Liver (tissue), 3 donors: ENCODE measurements around the gene NLGN1.

Experiments used
- EGR1 ChIP-seq, 2 donors: IDR thresholded peaks; 2 replicates each; pipeline ENCODE4 v1.6.1; 2016 to 2018; ENCODE audit warnings: antibody characterized with exemption in 2 of 2, low read depth in 2 of 2
- FOXA1 ChIP-seq: IDR thresholded peaks from 2 replicates; pipeline ENCODE4 v1.6.1; 2016; ENCODE audit warnings: antibody characterized with exemption
- GABPA ChIP-seq, 2 donors: IDR thresholded peaks in 1 of 2; conservative IDR thresholded peaks in 1 of 2; 2 replicates each; pipeline ENCODE4 v1.6.1; 2016; ENCODE audit warnings: antibody characterized with exemption in 2 of 2, mild to moderate bottlenecking in 1 of 2, moderate library complexity in 1 of 2
- JUND ChIP-seq, 2 donors: IDR thresholded peaks; 2 replicates each; pipeline ENCODE4 v1.6.1; 2016; ENCODE audit warnings: antibody characterized with exemption in 2 of 2
- RAD21 ChIP-seq, 2 donors: IDR thresholded peaks; 2 replicates each; pipeline ENCODE4 v1.6.1; 2016; ENCODE audit warnings: antibody characterized with exemption in 2 of 2, mild to moderate bottlenecking in 2 of 2
- RXRA ChIP-seq, 2 donors: IDR thresholded peaks; 2 replicates each; pipeline ENCODE4 v1.6.1; 2017 to 2018; ENCODE audit warnings: antibody characterized with exemption in 2 of 2, mild to moderate bottlenecking in 1 of 2
- SP1 ChIP-seq: IDR thresholded peaks from 2 replicates; pipeline ENCODE4 v1.6.1; 2018; ENCODE audit warnings: antibody characterized with exemption, mild to moderate bottlenecking
- TAF1 ChIP-seq: conservative IDR thresholded peaks from 2 replicates; pipeline ENCODE4 v1.6.1; 2016; ENCODE audit warnings: antibody characterized with exemption, mild to moderate bottlenecking
- YY1 ChIP-seq: IDR thresholded peaks from 2 replicates; pipeline ENCODE4 v1.6.1; 2016; ENCODE audit warnings: antibody characterized with exemption, mild to moderate bottlenecking
- TF ChIP-seq, protein P1 (sequence below): IDR thresholded peaks from 2 replicates; pipeline ENCODE4 v1.6.1; 2016; ENCODE audit warnings: antibody characterized with exemption
- TF ChIP-seq, protein P2 (sequence below): IDR thresholded peaks from 2 replicates; pipeline ENCODE4 v1.6.1; 2016; ENCODE audit warnings: antibody characterized with exemption
- TF ChIP-seq, protein P3 (sequence below): fragments of 150-350 bp; IDR thresholded peaks from 2 replicates; pipeline ENCODE4 v1.5.1; 2017; ENCODE audit warnings: improper control_type of control experiment, low read depth, low read length; ENCODE audit not compliant: missing input control
- TF ChIP-seq, protein P4 (sequence below): IDR thresholded peaks from 2 replicates; pipeline ENCODE4 v1.6.1; 2016; ENCODE audit warnings: antibody characterized with exemption
- TF ChIP-seq, protein P5 (sequence below): IDR thresholded peaks from 2 replicates; pipeline ENCODE4 v1.6.1; 2016; ENCODE audit warnings: antibody characterized with exemption, mild to moderate bottlenecking
- donor health status: healthy.
- donor health status: healthy.

DNA sequence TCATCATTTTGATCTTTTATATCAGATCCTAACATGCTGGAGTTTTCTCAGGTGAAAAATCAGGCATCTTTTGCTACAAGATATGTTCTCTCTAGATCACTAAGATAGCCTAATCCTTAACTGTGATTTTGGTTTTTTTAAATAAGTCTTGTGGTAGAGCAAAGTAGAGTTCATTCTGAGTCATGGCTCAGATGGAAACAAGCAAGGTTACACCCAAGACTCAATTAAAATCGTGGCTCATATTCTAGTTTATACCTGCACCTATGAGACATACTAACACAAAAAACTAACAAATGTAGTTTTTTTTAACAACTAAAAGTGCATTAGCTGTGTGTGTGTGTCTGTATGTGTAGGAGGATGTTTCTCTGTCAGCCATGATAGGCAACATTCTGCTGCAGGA is 428.2 kb downstream of the NLGN1 start:
- TF ChIP-seq, protein P1, sequence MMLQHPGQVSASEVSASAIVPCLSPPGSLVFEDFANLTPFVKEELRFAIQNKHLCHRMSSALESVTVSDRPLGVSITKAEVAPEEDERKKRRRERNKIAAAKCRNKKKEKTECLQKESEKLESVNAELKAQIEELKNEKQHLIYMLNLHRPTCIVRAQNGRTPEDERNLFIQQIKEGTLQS, result no peak
- TF ChIP-seq, protein P2, sequence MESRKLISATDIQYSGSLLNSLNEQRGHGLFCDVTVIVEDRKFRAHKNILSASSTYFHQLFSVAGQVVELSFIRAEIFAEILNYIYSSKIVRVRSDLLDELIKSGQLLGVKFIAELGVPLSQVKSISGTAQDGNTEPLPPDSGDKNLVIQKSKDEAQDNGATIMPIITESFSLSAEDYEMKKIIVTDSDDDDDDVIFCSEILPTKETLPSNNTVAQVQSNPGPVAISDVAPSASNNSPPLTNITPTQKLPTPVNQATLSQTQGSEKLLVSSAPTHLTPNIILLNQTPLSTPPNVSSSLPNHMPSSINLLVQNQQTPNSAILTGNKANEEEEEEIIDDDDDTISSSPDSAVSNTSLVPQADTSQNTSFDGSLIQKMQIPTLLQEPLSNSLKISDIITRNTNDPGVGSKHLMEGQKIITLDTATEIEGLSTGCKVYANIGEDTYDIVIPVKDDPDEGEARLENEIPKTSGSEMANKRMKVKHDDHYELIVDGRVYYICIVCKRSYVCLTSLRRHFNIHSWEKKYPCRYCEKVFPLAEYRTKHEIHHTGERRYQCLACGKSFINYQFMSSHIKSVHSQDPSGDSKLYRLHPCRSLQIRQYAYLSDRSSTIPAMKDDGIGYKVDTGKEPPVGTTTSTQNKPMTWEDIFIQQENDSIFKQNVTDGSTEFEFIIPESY, result no peak
- TF ChIP-seq, protein P3, sequence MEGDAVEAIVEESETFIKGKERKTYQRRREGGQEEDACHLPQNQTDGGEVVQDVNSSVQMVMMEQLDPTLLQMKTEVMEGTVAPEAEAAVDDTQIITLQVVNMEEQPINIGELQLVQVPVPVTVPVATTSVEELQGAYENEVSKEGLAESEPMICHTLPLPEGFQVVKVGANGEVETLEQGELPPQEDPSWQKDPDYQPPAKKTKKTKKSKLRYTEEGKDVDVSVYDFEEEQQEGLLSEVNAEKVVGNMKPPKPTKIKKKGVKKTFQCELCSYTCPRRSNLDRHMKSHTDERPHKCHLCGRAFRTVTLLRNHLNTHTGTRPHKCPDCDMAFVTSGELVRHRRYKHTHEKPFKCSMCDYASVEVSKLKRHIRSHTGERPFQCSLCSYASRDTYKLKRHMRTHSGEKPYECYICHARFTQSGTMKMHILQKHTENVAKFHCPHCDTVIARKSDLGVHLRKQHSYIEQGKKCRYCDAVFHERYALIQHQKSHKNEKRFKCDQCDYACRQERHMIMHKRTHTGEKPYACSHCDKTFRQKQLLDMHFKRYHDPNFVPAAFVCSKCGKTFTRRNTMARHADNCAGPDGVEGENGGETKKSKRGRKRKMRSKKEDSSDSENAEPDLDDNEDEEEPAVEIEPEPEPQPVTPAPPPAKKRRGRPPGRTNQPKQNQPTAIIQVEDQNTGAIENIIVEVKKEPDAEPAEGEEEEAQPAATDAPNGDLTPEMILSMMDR, result no peak
- TF ChIP-seq RAD21 (IDR thresholded peaks at IDR 0.05), result no peak
- TF ChIP-seq TAF1, result no peak
- TF ChIP-seq, protein P4, sequence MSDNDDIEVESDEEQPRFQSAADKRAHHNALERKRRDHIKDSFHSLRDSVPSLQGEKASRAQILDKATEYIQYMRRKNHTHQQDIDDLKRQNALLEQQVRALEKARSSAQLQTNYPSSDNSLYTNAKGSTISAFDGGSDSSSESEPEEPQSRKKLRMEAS, result no peak
- no peak for TF ChIP-seq FOXA1
- TF ChIP-seq JUND (IDR thresholded peaks at IDR 0.05), result no peak
- TF ChIP-seq, protein P5, sequence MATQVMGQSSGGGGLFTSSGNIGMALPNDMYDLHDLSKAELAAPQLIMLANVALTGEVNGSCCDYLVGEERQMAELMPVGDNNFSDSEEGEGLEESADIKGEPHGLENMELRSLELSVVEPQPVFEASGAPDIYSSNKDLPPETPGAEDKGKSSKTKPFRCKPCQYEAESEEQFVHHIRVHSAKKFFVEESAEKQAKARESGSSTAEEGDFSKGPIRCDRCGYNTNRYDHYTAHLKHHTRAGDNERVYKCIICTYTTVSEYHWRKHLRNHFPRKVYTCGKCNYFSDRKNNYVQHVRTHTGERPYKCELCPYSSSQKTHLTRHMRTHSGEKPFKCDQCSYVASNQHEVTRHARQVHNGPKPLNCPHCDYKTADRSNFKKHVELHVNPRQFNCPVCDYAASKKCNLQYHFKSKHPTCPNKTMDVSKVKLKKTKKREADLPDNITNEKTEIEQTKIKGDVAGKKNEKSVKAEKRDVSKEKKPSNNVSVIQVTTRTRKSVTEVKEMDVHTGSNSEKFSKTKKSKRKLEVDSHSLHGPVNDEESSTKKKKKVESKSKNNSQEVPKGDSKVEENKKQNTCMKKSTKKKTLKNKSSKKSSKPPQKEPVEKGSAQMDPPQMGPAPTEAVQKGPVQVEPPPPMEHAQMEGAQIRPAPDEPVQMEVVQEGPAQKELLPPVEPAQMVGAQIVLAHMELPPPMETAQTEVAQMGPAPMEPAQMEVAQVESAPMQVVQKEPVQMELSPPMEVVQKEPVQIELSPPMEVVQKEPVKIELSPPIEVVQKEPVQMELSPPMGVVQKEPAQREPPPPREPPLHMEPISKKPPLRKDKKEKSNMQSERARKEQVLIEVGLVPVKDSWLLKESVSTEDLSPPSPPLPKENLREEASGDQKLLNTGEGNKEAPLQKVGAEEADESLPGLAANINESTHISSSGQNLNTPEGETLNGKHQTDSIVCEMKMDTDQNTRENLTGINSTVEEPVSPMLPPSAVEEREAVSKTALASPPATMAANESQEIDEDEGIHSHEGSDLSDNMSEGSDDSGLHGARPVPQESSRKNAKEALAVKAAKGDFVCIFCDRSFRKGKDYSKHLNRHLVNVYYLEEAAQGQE, result no peak
- no peak for TF ChIP-seq EGR1 (IDR thresholded peaks at IDR 0.05; ENCODE audit: low read depth in 2 of 2)
- no peak for TF ChIP-seq SP1
- no peak for TF ChIP-seq RXRA (IDR thresholded peaks at IDR 0.05)
- TF ChIP-seq YY1, result no peak
- TF ChIP-seq GABPA (IDR thresholded peaks at IDR 0.05 in 1 of 2, conservative IDR thresholded peaks at IDR 0.05 in 1 of 2), result no peak
